CD4-positive, alpha-beta T cell treated with Interleukin-6 for 4 hours (primary cell): ENCODE data around the gene HS3ST3A1.

Experiments used
- DNase-seq: peaks from one replicate; pipeline ENCODE4 v3.0.0-alpha.2; 2020; ENCODE audit warnings: mixed read lengths

HS3ST3A1 gene

GRCh38 chr17:13601776-13602551 lies at the start of gene HS3ST3A1:
TSS of gene HS3ST3A1 (minus strand) at chr17:13601929. CDS start at chr17:13601129, 800 bp downstream.
- no peak for DNase-seq

- DNase-seq: no peak
Observed at GRCh38 chr17:13650096-13650675, 48.5 kb upstream of the HS3ST3A1 start.

DNA sequence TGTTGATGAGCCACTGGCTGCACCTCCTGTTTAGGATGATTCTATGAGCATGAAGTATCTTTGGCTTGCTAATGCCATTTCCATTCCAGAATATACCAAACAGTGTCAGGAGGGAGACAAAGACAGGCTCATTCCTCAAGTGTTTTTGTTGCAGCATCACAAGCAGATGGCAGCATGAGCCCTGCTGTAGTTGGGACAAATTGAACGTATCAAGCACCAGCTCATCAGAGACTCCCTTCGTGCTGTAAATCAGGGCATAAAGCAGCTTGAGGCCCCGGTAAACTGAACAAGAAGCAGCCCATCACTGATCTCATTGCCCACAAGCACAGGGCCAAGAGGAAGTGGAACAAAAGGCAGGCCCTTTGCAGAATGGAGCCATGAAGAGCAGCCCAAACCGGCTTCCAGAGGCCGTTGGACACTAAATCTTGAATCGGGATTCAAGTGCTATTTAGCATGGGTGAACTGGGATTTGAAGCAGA lies 45.9 kb upstream of the HS3ST3A1 start:
- DNase-seq: no peak

DNA sequence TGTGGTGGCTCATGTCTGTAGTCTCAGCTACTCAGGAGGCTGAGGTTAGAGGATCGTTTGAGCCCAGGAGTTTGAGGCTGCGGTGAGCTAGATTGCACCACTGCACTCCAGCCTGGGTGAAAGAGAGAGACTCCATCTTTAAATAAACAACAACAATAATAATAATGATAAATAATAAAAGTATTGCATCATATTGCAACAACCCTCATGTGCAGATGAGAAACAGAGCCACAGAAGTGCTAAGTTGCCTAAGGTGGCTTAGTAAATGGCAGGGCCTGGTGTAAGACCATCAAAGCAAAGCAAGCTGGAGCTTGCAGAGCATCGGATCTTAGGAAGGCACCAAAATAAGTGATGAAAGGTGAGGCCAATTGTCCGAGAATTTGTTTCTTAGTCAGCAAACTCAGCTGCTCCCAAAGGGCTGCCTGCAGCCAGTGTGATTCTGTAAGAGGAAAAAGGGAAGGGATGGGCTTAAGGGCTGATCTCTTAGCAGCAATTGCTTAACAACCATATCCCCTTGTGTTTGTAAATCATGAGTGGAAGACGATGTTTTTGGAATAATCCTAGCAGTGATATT lies 45.3 kb upstream of the HS3ST3A1 start:
- DNase-seq: no peak

GRCh38 chr17:13646411-13646810 lies 44.7 kb upstream of the HS3ST3A1 start:
- DNase-seq: no peak

- DNase-seq: no peak
Observed at GRCh38 chr17:13643180-13643579, 41.5 kb upstream of the HS3ST3A1 start.

DNA sequence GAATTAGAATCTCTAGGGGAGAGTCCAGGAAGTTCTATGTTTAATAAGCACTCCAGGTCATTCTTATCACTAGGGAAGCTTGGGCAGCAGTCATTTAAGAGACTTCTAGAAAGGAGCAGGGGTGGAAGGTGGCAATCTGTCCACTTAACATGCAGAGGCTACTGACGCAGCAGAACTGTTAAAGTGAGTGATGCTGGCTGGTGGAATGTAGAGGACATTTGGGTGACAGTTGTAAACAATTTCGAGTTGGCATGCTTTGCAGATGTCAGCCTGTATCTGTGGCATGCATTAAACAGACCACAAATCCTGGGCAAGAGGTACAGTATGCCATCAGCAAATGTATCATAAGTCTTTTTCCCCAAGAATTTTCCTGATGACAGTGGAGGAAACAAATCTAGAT lies 40.5 kb upstream of the HS3ST3A1 start:
- no peak for DNase-seq

DNA sequence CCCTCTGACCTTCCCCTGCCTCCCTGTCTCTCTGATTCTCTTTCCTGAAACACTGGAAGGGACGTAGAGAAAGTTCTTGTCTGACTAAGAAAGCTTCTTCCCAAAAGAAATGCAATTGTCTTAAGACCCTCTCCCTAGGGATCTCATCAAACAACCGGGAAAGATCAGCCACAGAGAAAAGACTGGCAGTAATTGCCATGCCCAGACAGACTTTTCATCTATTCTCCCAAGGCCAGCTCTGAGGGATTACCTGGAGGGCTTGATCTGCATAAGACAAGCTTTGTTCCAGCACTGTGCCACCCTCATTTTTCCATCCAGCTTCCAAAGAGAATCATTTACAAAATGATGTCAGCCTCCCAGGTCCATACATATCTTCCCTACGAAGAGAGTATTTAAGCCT lies 38.8 kb upstream of the HS3ST3A1 start:
- DNase-seq: no peak

DNA sequence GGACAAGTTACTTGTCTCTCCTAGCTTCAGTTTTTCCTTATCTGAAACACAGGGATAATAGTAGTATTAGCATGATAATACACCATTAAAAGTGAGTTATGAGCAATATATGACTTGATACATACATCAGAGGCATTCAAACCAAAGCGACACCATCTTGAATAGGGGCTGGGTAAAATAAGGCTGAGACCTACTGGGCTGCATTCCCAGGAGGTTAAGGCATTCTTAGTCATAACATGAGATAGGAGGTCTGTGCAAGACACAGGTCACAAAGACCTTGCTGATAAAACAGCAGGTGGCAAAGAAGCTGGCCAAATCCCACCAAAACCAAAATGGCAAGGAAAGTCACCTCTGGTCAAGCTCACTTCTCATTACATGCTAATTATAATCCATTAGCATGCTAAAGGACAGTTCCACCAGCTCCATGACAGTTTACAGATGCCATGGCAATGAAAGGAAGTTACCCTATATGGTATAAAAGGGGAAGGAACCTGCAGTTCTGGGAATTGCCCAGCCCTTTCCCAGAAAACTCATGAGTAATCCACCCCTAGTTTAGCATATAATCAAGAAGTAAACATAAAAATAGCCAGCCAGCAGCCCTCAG lies 37.2 kb upstream of the HS3ST3A1 start:
- no peak for DNase-seq

DNA sequence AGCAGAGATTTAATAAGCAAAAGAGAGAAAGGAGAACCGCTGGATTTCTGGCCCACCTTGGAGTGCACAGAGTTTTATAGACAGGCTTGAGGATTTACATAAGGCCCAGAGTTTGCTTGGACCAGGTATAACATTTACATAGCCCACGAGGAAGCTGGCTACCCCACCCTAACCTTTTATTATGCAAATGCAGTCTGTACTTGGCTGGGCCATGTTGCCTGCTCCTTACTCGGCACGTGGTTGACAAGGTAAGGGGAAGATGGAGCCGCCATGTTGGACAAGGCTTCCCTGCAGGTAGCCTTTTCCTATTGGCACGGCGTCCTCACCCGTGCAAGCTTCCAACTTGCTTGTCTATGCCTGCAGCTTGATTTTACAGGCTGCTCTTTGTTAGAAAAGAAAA lies 35.2 kb upstream of the HS3ST3A1 start:
- DNase-seq: no peak

DNA sequence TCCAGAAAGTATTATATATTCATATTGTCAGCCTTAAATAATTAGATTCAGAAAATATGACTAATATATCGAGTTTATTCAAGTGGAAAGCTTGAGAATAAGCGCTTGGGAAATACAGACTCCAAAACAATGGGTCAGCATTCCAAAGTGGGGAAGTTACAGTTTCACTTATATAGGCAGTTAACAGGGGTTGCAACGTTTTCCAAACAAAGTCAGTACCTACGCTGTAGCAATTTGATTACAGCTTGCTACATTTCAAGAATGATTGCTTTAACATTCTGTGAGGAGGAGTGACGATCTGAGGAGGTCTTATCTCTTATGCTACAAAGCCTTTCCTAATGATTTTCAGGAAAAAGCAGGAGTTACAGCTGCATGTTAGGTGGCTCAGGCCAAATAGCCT lies 34.2 kb upstream of the HS3ST3A1 start:
- DNase-seq: no peak

DNA sequence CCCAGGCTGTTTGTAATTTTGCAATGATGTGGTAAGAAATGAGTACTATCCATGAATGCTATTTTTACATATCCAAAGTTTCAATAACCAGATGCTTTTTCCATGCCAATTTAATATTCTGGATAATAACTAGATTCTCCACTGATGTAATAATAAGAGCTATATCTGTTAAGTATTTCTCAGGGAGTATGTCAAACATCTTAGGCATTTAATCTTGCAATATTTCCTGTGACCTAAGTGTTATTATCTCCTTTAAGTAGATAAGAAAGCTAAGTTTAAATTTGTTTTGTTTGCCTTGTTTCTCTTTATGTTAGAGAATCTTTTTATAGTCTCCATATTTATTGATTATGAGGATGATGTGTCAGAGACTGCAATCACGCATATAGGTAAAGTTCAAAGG lies 32.3 kb upstream of the HS3ST3A1 start:
- DNase-seq: no peak

GRCh38 chr17:13631529-13631928 lies 29.8 kb upstream of the HS3ST3A1 start:
- DNase-seq: no peak

- DNase-seq: no peak
Observed at GRCh38 chr17:13626703-13627102, 25.0 kb upstream of the HS3ST3A1 start.

DNA sequence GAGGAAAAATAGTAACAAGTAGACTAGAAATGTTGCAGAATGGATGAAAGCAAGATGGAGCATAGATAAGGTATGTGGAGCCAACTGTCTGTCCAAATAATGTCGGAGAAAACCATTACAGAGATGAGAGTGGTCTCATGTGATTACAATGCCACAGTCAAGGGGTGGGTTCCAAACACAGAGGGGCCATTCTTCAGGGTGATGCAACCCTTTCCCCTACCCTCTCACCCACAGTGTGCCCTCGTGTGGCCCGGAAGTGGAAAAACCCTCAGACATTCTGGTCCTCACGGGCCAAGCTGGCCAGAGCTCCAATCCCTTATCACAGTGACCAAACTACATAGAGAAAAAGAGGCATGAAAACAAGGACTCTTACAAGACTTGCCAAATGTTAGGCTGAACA lies 17.7 kb upstream of the HS3ST3A1 start:
- DNase-seq: no peak

DNA sequence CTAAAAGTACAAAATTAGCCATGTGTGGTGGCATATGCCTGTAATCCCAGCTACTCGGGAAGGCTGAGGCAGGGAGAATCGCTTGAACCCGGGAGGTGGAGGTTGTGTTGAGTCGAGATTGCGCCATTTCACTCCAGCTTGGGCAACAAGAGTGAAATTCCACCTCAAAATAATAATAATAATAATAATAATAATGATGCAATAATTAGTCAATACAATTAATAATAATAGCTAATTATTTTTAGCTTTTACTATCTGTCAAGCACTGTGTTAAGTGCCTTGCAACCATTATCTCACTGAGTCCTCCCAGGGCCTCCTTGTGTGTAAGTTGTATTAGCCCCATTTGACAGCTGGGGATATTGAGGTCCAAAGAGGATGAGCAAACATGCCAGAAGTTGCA lies 14.3 kb upstream of the HS3ST3A1 start:
- DNase-seq: no peak

DNA sequence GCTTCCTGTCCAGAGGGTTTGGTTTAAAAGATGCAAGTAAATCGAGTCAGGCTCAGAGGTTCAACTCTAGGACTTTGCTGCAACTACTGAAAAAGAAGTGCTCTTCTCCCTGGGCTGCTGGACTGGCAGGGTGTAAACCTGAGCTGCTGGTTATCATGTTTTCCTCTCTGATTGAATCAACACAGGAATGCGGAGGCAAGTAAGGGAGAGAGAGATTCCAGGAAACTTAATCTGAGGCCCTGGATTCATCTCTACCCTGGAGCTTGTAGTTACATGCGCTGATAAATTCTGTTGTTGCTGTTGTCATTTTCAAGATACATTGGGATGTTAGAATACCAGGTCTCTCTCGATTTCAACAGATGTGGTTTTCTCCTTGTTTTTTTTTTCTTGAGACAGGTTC lies 8.2 kb upstream of the HS3ST3A1 start:
- no peak for DNase-seq

DNA sequence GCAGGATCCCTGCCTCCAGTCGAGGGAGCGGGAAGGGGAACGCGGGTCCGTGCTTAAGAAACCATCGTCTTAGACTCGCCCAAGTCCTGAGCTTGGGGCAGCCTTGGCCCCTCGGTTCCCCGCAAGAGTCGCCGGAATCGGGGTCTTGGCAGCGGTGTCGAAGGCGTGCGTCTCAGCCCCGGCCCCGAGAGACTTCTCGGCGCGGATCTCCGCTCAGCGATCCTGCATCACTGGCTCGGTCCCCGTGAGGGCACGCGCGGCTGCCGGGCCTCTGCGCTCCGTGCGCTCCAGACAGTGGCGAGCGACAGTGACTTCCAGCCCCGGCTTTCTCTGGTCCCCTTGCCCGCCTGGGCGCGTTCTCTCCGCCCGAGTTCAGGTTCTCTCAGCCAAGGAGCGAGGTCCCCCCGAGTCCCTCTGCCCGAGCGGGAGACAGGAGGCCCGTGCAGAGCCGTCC lies 380 bp downstream of the HS3ST3A1 start:
- DNase-seq: no peak

DNA sequence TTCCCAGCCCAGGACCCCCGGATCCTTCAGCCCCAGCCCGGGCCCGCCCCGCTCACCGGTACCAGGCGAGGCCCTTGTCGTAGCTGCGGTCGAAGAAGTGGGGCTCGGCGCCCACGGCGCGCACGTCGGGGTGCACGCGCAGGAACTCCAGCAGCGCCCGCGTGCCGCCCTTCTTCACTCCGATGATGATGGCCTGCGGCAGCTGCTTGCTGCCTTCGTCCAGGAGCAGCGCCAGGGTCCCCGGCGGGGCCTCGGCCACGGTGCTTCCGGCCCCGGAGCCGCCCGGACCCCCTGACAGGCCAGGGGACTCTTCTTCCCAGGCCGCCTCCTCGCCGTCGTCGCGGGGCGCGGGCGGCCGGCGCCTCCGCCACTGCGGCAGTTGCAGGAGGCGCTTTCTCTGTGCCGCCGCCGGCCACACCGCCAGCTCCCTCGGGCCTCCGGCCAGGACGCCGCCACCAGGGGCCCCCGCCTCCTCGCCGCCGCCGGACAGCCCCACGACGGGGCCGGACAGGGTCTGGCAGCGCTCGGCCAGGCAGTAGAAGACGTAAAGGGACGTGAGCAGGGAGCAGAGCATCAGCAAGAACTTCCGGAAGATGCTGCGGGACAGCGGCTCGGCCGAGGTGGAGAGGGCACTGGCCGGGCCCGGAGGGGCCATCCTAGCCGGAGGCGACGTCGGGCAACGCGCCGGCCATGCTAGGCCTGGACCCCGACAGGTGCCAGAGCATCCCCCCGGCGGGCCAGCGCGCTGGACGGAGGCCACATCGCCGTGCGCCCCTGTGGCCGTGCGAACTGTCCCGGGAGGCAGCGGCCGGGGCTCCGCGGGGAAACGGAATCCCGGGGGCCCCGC lies 1.0 kb downstream of the HS3ST3A1 start:
- DNase-seq: no peak

DNA sequence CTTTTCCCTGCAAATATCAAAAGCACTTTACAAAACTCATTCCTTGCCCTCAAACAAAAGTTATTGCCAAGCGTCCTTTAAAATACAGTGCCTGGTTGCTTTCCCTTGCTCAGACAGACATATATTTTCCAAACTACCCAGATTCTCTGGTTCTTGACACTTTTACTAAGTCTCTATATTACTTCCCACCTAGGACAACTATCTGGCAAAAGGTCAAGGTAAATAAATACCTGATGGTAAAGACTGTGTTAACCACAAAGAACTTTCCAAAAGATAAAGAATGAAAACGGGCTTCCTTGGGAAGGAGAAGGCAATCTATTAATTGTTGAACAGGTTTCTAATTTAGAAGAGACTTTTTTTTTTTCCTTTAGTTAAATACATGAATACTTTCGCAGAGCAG lies 1.9 kb downstream of the HS3ST3A1 start:
- no peak for DNase-seq

DNA sequence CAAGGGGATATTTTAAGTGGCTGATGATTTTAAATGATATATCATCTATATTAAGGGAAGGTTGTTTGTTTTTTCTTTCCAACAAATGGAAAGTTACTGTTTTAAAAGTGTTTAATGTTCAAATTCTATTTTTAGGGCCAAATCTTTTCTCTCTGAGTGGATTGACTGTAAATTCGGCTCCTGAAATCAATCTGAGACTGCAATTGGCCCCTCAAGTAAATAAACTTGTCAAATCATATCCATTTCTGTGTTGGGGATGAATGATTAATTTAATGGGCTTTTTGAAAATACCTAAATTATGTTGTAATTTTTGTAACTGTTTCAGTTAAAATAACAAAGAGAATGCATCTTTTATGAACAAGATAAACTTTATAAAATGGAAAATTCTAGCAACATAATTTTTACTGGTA lies 2.6 kb downstream of the HS3ST3A1 start:
- DNase-seq: no peak

DNA sequence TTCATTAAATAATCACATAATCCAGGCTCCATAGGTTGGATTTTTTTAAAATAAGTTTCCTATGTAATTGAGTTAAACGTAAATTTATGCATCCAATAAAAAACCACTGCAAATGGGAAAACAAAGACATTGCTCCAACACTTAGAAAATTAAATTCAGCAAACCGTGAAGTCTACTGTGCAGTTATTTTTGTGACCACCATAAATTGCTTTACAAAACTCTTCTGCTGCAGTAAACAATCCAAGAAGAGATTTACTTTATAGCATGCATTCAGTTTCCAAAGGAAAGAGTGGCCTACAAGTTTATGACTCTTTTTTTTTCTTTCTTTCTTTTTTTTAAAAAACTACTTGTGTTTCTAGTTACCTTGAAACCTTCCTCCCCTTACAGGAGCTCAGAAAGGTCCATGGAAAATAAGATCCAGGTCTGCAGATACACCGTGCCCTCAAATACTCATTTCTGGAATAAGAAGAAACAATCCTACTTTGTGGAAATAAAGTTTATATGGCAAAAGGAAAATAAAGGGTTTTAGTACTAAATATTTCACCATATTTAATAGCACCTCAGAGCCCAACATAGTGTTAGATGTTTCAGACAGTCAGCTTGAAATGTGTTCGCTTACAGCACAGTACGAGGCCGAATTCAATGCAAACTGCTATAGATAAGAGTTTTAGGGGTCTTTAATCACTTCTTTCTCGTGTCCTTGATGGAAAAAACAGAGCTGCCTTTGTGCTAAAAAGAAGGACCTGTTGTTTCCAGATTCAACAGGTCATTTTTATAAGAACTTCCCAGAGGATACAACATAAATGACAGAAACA lies 3.2 kb downstream of the HS3ST3A1 start:
- DNase-seq: no peak
